Endothelial cell of umbilical vein (primary cell): Measurements from ENCODE around the gene PRDM16. TPM values are rescaled to one million over a fixed set of nuclear protein-coding genes. Genes with fewer than 3 reads are reported as not detected.

Source experiments
- BruUV-seq: library from RNA; stranded (reverse); fragments of 400-500 nt; replicated peaks from 2 replicates; lab custom pipeline; 2021; lab: Mats Ljungman, UMichigan
- CTCF ChIA-PET: fragments of 300-600, 350-600 bp; sonication (Branson Sonifier 250); formaldehyde crosslinking; loops from one replicate; lab custom pipeline; 2021; ENCODE audit warnings: antibody characterized with exemption, inconsistent platforms; lab: Charles Lee
- POLR2A ChIA-PET: fragments of 300-600, 350-600 bp; sonication (Branson Sonifier 250); formaldehyde crosslinking; loops from one replicate; lab custom pipeline; 2021; ENCODE audit warnings: antibody characterized with exemption, inconsistent platforms; lab: Charles Lee
- DNase-seq: peaks from one replicate; pipeline ENCODE4 v3.0.0-alpha.2; 2011; ENCODE audit warnings: low read depth, low spot score
- FAIRE-seq: peaks from 2 replicates; lab custom pipeline; 2011; peaks lifted over from hg19 to GRCh38; lab: Jason Lieb, UNC
- H2AFZ ChIP-seq: 2 replicates; pipeline ENCODE4 v1.6.0; 2012; ENCODE audit warnings: low read depth, low read length, control low read depth, inconsistent platforms
- H3K27ac ChIP-seq: 2 replicates; pipeline ENCODE4 v1.5.1; 2011; ENCODE audit warnings: low read depth, mild to moderate bottlenecking, control low read depth, low read length, moderate library complexity; ENCODE audit not compliant: insufficient read depth
- H3K27me3 ChIP-seq, 2 experiments: 2 replicates each; pipeline versions ENCODE4 v1.6.0 to v1.6.1; 2011; ENCODE audit warnings: low read length in 2 of 2, mixed read lengths in 1 of 2; ENCODE audit not compliant: control insufficient read depth in 2 of 2, insufficient read depth in 2 of 2
- H3K36me3 ChIP-seq, 2 experiments: 2 replicates in 1 of 2; 3 replicates in 1 of 2; pipeline ENCODE4 v1.5.1; 2011; ENCODE audit warnings: low read length in 2 of 2, mild to moderate bottlenecking in 1 of 2, moderate library complexity in 1 of 2; ENCODE audit not compliant: control insufficient read depth in 2 of 2, insufficient read depth in 2 of 2; ENCODE audit errors: extremely low read depth in 1 of 2
- H3K4me1 ChIP-seq: 3 replicates; pipeline ENCODE4 v1.5.1; 2011; ENCODE audit warnings: mild to moderate bottlenecking, low read length; ENCODE audit not compliant: control insufficient read depth, insufficient read depth; ENCODE audit errors: extremely low read depth
- H3K4me2 ChIP-seq: 2 replicates; pipeline ENCODE4 v1.6.1; 2011; ENCODE audit warnings: low read length, control low read depth, mixed read lengths; ENCODE audit not compliant: insufficient read depth
- H3K4me3 ChIP-seq, 3 experiments: fragments of 200-600 bp in 1 of 3; sonication (generic), shearing (Covaris generic) in 1 of 3; replicated peaks in 1 of 3; 2 replicates each; pipeline ENCODE4 v1.5.1; 2011 to 2016; ENCODE audit warnings: control low read depth in 3 of 3, low read length in 3 of 3, mild to moderate bottlenecking in 2 of 3, inconsistent platforms in 1 of 3, low read depth in 1 of 3, moderate library complexity in 1 of 3; ENCODE audit not compliant: insufficient read depth in 1 of 3
- H3K79me2 ChIP-seq: 2 replicates; pipeline ENCODE4 v1.6.0; 2012; ENCODE audit warnings: low read length, inconsistent platforms; ENCODE audit not compliant: control insufficient read depth, insufficient read depth
- H3K9ac ChIP-seq: replicated peaks from 2 replicates; pipeline ENCODE3; 2011; ENCODE audit warnings: low read length, control low read depth; ENCODE audit not compliant: insufficient read depth; ENCODE audit errors: extremely low read depth
- H3K9me1 ChIP-seq: replicated peaks from 3 replicates; pipeline ENCODE4 v1.6.0; 2011; ENCODE audit warnings: mild to moderate bottlenecking, low read length; ENCODE audit not compliant: control insufficient read depth, insufficient read depth; ENCODE audit errors: extremely low read depth
- H3K9me3 ChIP-seq: replicated peaks from 2 replicates; pipeline ENCODE4 v1.5.1; 2012; ENCODE audit warnings: low read length, inconsistent platforms; ENCODE audit not compliant: control insufficient read depth, insufficient read depth
- H4K20me1 ChIP-seq: replicated peaks from 2 replicates; pipeline ENCODE3; 2011; ENCODE audit warnings: mild to moderate bottlenecking, low read length; ENCODE audit not compliant: control insufficient read depth, insufficient read depth; ENCODE audit errors: extremely low read depth
- CTCF ChIP-seq, 2 donors: IDR thresholded peaks; 1 replicate in 1 of 2; 2 replicates in 1 of 2; pipeline ENCODE4 v1.5.1; 2011; ENCODE audit warnings: low read length in 2 of 2, mild to moderate bottlenecking in 2 of 2, moderate library complexity in 2 of 2, control low read depth in 1 of 2, inconsistent platforms in 1 of 2, low read depth in 1 of 2; ENCODE audit not compliant: insufficient read depth in 1 of 2; ENCODE audit errors: extremely low read depth in 1 of 2
- EZH2 ChIP-seq: IDR thresholded peaks from 2 replicates; pipeline ENCODE4 v1.6.1; 2012; ENCODE audit warnings: borderline replicate concordance, low read depth, mild to moderate bottlenecking, moderate library complexity, low read length, inconsistent platforms; ENCODE audit not compliant: severe bottlenecking
- FOS ChIP-seq: IDR thresholded peaks from 2 replicates; pipeline ENCODE4 v1.6.1; 2011; ENCODE audit warnings: mild to moderate bottlenecking, low read length, moderate library complexity, borderline replicate concordance; ENCODE audit not compliant: insufficient read depth
- GATA2 ChIP-seq: IDR thresholded peaks from 2 replicates; pipeline ENCODE4 v1.7.0; 2011; ENCODE audit warnings: low read depth, mild to moderate bottlenecking, moderate library complexity, mixed read lengths, low read length; ENCODE audit not compliant: insufficient read length, insufficient read depth
- JUN ChIP-seq: IDR thresholded peaks from 2 replicates; pipeline ENCODE4 v1.6.1; 2011; ENCODE audit warnings: borderline replicate concordance, low read depth; ENCODE audit not compliant: insufficient read length, insufficient read depth
- MAX ChIP-seq: IDR thresholded peaks from 2 replicates; pipeline ENCODE4 v1.6.1; 2011; ENCODE audit not compliant: insufficient read depth, insufficient read length
- MYC ChIP-seq: IDR thresholded peaks from one replicate; pipeline ENCODE4 v1.6.1; 2011; ENCODE audit warnings: mild to moderate bottlenecking, low read depth, low read length
- POLR2A ChIP-seq: IDR thresholded peaks from 2 replicates; pipeline ENCODE4 v1.6.1; 2012; ENCODE audit warnings: low read depth, mild to moderate bottlenecking, control low read depth, low read length
- POLR2AphosphoS5 ChIP-seq: IDR thresholded peaks from 2 replicates; pipeline ENCODE4 v1.6.1; 2012; ENCODE audit warnings: low read depth, mild to moderate bottlenecking, control low read depth, low read length, moderate library complexity; ENCODE audit not compliant: insufficient read depth
- dilution Hi-C: fragments of 300-500 bp; cut with MboI; formaldehyde crosslinking; loops from one replicate; pipeline ENCODE4 v1.15.0; 2019; ENCODE audit warnings: low sequenced_read_pairs; ENCODE audit not compliant: extremely low pct_ligation_motif_present
- intact Hi-C: fragments of 100-400 bp; cut with micrococcal nuclease; formaldehyde crosslinking; loops from one replicate; pipeline ENCODE4 v1.10.0; 2022
- polyA plus RNA-seq, 4 experiments: library from polyadenylated mRNA; depleted of rRNA in 3 of 4; stranded (reverse) in 3 of 4; unstranded in 1 of 4; fragments of >200 nt; gene quantifications; 2 replicates each; pipeline versions ENCODE4 v1.2.1 to v1.2.3, GENCODE V29; 2011 to 2012; ENCODE audit warnings: missing spikeins in 1 of 4
- total RNA-seq: library from RNA; stranded (reverse); gene quantifications from 2 replicates; pipeline ENCODE4 v1.2.3, GENCODE V29; 2021

PRDM16 gene
- total and polyA plus RNA-seq, 2 donors (not counting 3 experiments of a cell fraction or from before 2014, with no cell fraction given): not detected

GRCh38 chr1:3477241-3477995 lies 408.4 kb downstream of the PRDM16 start:
- Histone ChIP-seq H3K9me1 (no peaks in the 10 kb centered on the region), H3K4me3 (no peak overlapping the region), H3K36me3 (no peaks in the 10 kb centered on the region), H3K27ac (no peak overlapping the region), H3K9ac (no peak overlapping the region), H3K9me3 (no peaks in the 10 kb centered on the region), H2AFZ (no peak overlapping the region), H3K4me1 (no peaks in the 10 kb centered on the region), H3K27me3 (no peaks in the 10 kb centered on the region), H4K20me1 (no peaks in the 10 kb centered on the region), H3K79me2 (no peaks in the 10 kb centered on the region), H3K4me2 (no peak overlapping the region)
- TF ChIP-seq POLR2AphosphoS5 (no peak), CTCF (IDR thresholded peaks at IDR 0.05; ENCODE audit: extremely low read depth in 1 of 2, insufficient read depth in 1 of 2, low read depth in 1 of 2, low read length in 2 of 2) (no peak), POLR2A (no peak), FOS (no peak), GATA2 (no peak), MAX (no peak), MYC (no peak), JUN (no peak), EZH2 (no peak)
- no TSS peak for BruUV-seq
- ChIA-PET POLR2A (no interaction called here), CTCF (interaction anchor here (1.2 kb wide), 1 partner anchor 24 kb away, joined by 10 read pairs; no protein-coding TSS in a partner anchor)
- dilution Hi-C loops: no loop called here
- FAIRE-seq (no peak), DNase-seq (no peak)
- intact Hi-C loops: no loop called here
